Osteocyte (in vitro differentiated cells): ENCODE results near the gene MLLT3. TPM values are rescaled to one million over a fixed set of nuclear protein-coding genes. Genes with fewer than 3 reads are reported as not detected.

Source experiments
- DNase-seq: peaks from one replicate; pipeline ENCODE4 v3.0.0; 2021; ENCODE audit warnings: mixed read lengths; ENCODE audit not compliant: unreplicated experiment; ENCODE audit errors: extremely low spot score
- H3K27ac Mint-ChIP-seq: one replicate; pipeline ENCODE4 v1.8.0; 2021; ENCODE audit warnings: mild to moderate bottlenecking, mixed read lengths; ENCODE audit not compliant: unreplicated experiment
- H3K27me3 Mint-ChIP-seq: one replicate; pipeline ENCODE4 v1.8.0; 2021; ENCODE audit warnings: mixed read lengths; ENCODE audit not compliant: unreplicated experiment
- H3K36me3 Mint-ChIP-seq: one replicate; pipeline ENCODE4 v1.8.0; 2021; ENCODE audit warnings: mixed read lengths; ENCODE audit not compliant: unreplicated experiment
- H3K4me1 Mint-ChIP-seq: one replicate; pipeline ENCODE4 v1.8.0; 2021; ENCODE audit warnings: mixed read lengths; ENCODE audit not compliant: unreplicated experiment
- H3K4me3 Mint-ChIP-seq: one replicate; pipeline ENCODE4 v1.8.0; 2021; ENCODE audit warnings: mild to moderate bottlenecking, moderate library complexity, mixed read lengths; ENCODE audit not compliant: unreplicated experiment
- H3K9me3 Mint-ChIP-seq: one replicate; pipeline ENCODE4 v1.8.0; 2021; ENCODE audit warnings: mixed read lengths; ENCODE audit not compliant: unreplicated experiment
- CTCF ChIP-seq: fragments of 200-600 bp; sonication (generic); IDR thresholded peaks from 2 replicates; pipeline ENCODE4 v1.5.0; 2021; ENCODE audit warnings: antibody characterized with exemption, mild to moderate bottlenecking, moderate library complexity
- total RNA-seq: library from RNA; stranded (reverse); gene quantifications from 2 replicates; pipeline ENCODE4 v1.2.1, GENCODE V29; 2021

The MLLT3 gene
- total RNA-seq, 1 donor from 2014 or later: 19.5 TPM

DNA sequence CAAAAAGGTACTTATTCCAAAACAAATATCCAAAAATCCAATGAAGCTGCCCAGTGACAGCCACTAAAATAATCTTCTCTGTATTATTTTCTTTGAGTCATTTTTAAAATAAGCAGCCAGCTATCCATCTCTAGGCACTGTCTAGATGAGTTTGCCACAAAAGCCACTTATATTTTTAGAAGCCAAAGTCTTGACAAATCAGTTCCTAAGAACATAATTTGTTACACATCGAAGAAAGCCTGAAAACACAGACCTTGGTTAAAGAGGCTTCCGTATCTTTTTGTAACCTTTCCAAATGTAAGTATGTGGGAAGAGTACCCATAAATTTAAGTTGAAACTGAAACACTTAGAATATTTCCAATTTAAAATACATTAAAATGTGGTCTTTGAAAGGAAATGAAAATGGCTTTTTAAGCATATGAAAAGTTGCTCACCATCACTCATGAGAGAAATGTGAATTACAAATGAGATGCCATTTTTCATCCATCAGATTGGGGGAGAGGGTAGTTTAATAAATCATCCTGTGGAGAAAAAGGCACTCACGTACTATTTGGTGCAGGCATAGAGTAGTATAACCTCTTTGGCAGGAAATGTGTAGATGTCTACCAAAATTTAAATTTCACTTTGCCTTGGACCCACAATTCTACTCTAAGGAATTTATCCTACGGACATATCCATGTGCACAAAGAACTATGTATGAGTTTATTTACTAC, 180.4 kb downstream of the MLLT3 start:
- DNase-seq: no peak
- Mint-ChIP-seq H3K27me3 (no peaks in the 10 kb centered on the region), H3K27ac (peak overlapping the region; percentile 6), H3K36me3 (peaks cover 15% of the 10 kb centered on the region), H3K9me3 (no peaks in the 10 kb centered on the region), H3K4me1 (peaks cover 39% of the 10 kb centered on the region), H3K4me3 (peak overlapping the region; percentile 2)
- no peak for TF ChIP-seq CTCF

DNA sequence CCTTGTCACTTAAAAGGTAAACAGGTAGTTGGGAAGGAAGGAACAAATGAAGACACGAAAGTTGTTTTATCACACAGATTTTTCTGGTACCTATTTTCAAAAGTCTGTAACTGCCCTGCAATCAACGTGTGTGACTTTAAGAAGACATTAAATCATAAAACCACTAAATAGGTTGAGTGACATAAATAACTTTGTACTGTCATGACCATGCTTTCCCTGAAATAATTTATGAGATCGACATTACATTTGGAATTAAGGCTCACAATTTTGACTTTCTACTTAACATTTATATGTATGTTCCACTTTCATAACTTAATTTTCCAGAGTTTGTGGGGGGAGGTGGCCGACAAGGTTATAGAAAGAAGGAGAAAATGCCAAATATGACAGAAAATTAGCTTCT, 181.1 kb downstream of the MLLT3 start:
- Mint-ChIP-seq H3K4me1 (peaks cover 39% of the 10 kb centered on the region), H3K9me3 (no peaks in the 10 kb centered on the region), H3K27me3 (no peaks in the 10 kb centered on the region), H3K4me3 (no peak overlapping the region), H3K27ac (no peak overlapping the region), H3K36me3 (peaks cover 13% of the 10 kb centered on the region)
- TF ChIP-seq CTCF: no peak
- no peak for DNase-seq

DNA sequence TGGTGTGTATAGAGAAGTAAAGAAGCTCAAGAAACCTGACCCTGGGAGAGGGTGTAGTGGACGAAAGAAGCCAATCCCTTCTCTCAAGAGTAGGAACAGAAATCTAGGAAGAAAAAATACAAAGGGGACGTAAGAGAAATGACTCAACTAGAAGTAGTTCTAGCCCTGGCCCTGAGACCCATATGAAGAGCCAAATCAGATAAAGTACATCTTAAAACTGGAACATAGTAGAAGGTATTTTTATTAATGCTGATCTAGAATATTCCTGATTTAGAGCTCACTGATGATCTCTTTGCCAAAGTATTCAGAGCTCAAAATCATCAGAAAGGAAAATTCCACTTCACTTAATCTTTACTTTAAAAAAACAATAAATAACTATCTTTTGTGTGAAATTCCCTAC, 184.8 kb downstream of the MLLT3 start:
- no peak overlapping the region for H3K4me3 Mint-ChIP-seq
- no peaks in the 10 kb centered on the region for H3K27me3 Mint-ChIP-seq
- no peak for TF ChIP-seq CTCF
- H3K36me3 Mint-ChIP-seq: peaks cover 8% of the 10 kb centered on the region
- no peaks in the 10 kb centered on the region for H3K9me3 Mint-ChIP-seq
- H3K27ac Mint-ChIP-seq: peak overlapping the region; percentile 52
- H3K4me1 Mint-ChIP-seq: peaks cover 30% of the 10 kb centered on the region
- DNase-seq: no peak

DNA sequence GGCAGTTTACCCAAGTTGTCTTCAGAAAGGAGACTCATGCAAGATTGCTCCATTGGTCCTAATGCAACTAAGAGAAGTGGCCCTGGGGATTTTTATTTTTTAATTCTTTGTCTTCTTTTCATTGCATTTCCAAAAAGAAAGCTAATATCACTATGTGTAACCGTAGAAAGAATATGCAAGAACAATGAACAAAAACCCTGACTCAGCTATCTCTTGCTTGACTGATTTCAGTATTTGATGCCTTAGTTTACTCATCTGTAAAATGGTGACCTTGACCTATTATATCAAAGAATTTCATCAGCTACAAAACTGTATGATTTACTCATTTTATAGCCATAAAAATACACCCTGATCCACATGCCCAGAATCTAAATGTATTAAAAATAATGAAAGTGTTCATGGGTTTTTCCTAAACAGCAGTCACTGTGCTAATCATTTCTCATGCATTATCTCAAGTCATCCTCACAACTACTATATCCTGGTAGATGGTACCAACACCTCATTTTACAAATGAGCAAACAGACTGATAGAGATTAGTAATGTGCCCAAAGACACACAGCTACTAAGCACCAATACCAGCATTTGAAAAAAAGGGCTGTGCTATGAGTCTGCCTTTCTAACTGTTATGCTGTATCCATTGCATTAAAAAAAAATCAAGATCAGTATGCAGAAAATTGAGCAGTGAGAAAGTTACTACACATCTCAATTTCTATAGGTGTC, 185.7 kb downstream of the MLLT3 start:
- Mint-ChIP-seq H3K9me3 (no peaks in the 10 kb centered on the region), H3K27ac (no peak overlapping the region), H3K4me3 (no peak overlapping the region), H3K36me3 (peaks cover 8% of the 10 kb centered on the region), H3K27me3 (no peaks in the 10 kb centered on the region), H3K4me1 (peaks cover 22% of the 10 kb centered on the region)
- no peak for TF ChIP-seq CTCF
- no peak for DNase-seq

DNA sequence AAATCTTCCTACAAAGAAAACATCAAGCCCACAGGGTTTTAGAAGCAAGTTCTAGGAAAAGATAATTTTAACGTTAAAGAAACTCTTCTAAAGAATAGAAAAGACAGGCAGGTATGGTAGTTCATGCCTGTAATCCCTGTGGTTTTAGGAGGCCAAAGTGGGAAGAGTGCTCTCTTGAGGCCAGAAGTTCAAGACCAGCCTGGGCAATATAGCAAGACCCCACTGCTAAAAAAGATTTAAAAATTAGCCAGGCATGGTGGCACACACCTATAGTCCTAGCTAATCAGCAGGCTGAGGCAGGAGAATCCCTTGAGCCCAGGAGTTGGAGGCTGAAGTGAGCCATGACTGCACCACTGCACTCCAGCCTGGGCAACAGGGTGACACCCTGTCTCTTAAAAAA, 193.3 kb downstream of the MLLT3 start:
- H3K27me3 Mint-ChIP-seq: no peaks in the 10 kb centered on the region
- H3K4me3 Mint-ChIP-seq: no peak overlapping the region
- TF ChIP-seq CTCF: no peak
- H3K36me3 Mint-ChIP-seq: no peaks in the 10 kb centered on the region
- DNase-seq: no peak
- H3K27ac Mint-ChIP-seq: no peak overlapping the region
- no peaks in the 10 kb centered on the region for H3K4me1 Mint-ChIP-seq
- H3K9me3 Mint-ChIP-seq: no peaks in the 10 kb centered on the region
